Hematopoietic multipotent progenitor cell treated with erythropoietin and hydrocortisone succinate and interleukin-3 and kit ligand, for 15 days (in vitro differentiated cells): ENCODE results near the gene C20orf144.

Experiments used
- DNase-seq: peaks from one replicate; pipeline ENCODE4 v3.0.0-alpha.2; 2015; ENCODE audit warnings: low spot score

The C20orf144 gene

GRCh38 chr20:33650111-33650752, 11.9 kb upstream of the C20orf144 start:
- no peak for DNase-seq

GRCh38 chr20:33650753-33651561, 11.2 kb upstream of the C20orf144 start:
- no peak for DNase-seq

DNA sequence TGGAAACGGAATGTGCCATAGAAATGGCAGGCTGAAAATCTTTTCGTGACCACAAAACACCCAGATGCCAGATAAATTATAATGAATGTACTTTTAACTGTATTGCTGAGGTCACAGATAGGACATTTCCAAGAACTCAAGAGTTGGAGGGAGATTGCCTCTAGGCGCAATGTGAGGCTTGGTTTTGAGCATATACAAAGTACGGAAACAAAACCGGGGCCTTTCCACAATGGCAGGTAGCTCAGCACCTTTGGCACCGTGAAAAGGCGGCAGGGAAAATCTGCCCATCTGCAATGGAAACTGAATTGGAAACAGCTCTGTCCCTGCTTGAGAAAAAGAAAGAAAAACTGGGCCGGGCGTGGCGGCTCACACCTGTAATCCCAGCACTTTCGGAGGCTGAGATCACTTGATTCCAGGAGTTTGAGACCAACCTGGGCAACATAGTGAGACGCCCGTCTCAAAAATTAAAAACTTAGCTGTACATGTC, 10.5 kb upstream of the C20orf144 start:
- no peak for DNase-seq

GRCh38 chr20:33653218-33653899, 8.8 kb upstream of the C20orf144 start:
- DNase-seq = peak; percentile 44

- no peak for DNase-seq
These were observed 8.1 kb upstream of the C20orf144 start for GRCh38 chr20:33653900-33654596.

- no peak for DNase-seq
These were observed 7.4 kb upstream of the C20orf144 start for GRCh38 chr20:33654680-33655161.

DNA sequence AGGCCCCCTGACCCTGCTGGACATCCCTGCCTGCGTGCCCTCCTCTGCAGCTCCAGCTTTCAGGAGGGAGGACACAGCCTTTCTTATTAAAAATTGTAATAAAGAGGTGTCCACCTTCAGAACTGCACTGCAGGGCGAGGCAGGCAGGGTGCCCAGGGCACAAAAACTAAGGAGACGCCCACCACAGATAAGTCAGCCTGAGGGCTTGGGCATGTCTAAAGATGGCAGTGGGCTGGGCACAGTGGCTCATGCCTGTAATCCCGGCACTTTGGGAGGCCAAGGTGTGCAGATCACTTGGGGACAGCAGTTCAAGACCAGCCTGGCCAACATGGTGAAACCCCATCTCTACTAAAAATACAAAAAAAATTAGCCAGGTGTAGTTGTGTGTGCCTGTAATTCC, 7.0 kb upstream of the C20orf144 start:
- no peak for DNase-seq

GRCh38 chr20:33656010-33656782, 5.9 kb upstream of the C20orf144 start:
- no peak for DNase-seq

DNA sequence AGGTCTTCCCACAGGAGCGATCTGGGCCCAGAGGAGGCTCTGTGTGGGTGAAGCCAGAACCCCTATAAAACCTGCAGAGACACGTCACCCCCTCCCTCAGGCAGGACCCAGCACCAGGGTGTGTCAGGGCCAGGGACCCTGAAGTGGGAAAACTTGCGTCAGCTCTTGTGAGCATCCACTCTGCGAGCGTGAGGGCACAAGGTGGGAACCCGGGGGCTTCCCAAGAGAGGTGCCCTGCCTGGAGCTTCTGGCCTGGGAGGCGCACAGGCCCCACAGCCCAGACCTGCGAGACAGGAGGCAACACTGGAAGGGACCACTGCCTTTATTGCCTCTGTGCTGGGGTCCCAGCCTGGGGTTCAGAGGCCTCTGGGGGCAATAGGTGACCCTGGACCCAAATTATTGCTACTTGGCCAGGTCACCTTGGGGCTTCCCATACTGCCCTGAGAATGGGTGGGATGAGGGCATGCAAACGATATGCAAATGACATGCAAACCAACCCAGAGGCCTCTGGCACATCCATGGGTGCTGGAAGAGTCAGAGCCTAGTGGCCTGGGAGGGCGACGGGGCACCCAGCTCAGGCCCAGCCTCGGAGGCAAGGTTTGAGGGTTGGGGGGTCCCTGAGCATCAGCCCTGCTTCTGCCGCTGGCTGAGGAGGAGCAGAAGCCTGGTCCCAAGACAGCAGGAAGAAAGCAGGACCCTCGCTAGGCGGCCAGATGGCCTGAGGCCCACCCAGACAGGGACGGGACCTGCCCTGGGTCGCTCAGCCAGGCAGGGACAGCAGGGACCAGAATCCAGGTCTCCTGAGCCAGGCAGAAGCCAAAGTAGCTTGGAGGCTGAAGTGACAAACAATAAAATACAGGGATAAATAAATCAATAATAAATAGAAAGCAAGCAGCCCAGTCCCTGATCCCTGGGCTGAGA, 5.1 kb upstream of the C20orf144 start:
- DNase-seq = no peak

DNA sequence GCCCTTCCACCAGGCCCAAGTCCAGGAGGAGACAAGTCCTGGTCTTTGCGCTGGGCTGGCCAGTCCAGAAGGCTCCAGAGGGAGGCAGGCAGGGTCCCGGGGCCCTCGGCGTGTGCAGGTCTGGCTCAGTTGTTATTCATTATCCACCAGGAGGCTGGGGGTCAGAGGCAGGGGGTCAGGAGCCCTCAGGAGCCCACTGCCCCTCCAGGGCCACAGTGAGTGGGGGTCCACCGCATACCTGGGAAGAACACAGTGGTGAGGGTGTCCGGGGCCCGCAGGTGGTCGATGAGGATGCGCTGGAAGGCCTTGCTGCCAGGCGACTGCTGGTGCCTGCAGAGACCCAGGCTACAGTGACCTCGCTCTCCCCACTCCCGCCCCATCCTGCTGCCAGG, 4.4 kb upstream of the C20orf144 start:
- DNase-seq = no peak

GRCh38 chr20:33658510-33658909, 3.6 kb upstream of the C20orf144 start:
- DNase-seq = no peak

DNA sequence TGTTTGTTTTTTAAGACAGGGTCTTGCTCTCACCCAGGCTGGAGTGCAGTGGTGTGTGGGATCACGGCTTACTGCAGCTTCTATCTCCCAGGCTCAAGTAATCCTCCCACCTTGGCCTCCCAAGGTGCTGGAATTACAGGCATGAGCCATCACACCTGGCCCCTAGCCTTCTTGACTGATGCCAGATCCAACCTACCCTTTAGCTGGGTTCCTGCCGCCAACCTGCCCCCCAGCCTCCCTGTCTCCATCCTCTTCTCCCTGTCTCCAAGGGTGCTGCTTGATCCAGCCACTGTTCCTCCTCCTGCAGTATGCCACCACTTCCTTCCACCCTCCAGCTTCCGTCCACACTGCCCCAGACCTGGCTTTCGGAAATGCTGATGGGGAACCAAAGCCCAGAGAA, 3.2 kb upstream of the C20orf144 start:
- no peak for DNase-seq

GRCh38 chr20:33659341-33660034, 2.6 kb upstream of the C20orf144 start:
- DNase-seq = no peak

GRCh38 chr20:33660035-33660684, 2.0 kb upstream of the C20orf144 start:
- no peak for DNase-seq

DNA sequence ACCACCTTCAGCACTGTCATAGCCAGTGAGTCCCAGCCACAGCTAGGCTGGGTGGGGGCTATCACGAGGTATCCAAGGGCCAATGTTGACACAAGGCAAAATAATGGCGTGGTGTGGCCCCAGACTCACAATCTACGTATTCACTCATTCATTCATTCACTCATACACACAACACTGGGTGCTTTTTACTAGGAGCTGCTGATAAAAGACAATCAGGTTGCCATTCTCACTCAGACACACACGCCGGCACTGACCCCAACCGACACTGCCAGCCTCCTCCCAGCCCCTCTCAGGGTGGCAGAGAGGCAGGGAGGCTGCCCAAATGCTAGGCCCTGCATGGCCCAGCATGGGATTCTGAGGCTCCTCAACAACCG, 1.5 kb upstream of the C20orf144 start:
- DNase-seq = no peak

DNA sequence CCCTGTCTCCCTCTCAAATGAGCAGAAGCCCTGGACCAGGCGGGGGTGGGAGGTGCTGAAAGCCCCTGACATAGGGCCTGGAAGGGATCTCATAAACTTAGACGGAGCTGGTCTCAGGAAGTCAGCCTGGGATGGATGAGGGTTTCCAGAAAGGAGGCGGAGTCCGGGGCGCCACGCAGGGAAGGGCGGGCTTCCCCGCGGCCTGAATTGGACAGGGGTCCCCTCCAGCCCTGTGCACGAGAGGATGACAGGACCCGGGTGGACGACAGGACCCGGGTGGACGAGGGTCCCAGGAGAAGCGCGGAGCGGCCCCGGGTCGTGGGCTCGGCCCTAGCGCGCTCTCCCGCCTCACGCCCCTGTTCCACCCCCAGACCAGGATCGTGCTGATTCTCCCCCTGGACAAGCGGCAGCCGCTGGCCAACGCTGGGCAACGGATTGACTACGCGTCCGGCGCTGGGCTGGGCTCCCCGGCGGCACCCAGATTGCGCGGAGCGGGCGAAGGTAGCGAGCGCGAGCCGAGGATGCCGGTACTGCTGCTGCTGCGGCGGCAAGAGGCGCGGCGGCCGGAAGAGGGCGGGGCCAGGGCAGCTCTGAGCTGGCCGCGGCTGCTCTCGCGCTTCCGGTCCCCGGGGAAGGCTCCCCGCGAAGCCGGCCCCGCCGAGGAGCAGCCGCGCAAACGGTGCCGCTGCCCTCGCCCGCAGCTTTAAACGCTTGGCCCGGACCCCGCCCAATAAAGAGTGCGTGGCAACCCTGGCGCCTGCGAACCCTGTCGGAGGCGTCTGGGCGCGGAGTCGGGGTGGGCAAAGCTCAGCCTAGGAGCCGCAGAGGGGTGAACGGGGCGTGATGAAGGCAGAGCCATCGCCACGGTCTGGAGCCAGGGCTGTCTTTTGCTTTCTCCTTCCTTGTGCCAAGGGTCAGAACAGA, 1.3 kb downstream of the C20orf144 start:
- DNase-seq = peak; percentile 81

- no peak for DNase-seq
These were observed 2.1 kb downstream of the C20orf144 start for GRCh38 chr20:33664085-33664761.

DNA sequence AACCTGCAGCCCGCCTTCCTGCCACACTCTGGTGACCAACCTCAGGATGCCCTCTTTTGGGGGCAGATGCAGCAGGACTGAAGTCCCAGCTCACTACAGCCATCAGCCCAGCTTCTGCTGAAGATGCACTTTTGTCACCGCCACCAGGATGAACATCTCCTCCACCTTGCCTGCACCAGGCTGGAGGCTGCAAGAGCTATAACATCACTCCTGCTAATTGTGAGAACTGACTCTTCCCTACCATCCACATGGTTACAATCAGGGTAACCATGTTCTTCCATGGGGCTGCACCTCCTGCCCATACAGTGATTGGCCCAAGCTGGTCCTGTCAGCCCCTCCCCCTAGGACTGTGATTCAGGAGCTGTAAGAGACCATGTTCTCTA, 2.6 kb downstream of the C20orf144 start:
- no peak for DNase-seq
